Stimulated activated CD4-positive, alpha-beta T cell treated with anti-CD3 and anti-CD28 coated beads, Interleukin-4, amount 100 ng/mL, for 24 hours (primary cell): ENCODE measurements around the gene HSPD1.

Experiments used
- DNase-seq: peaks from one replicate; pipeline ENCODE4 v3.0.0-alpha.2; 2020

HSPD1 gene

DNA sequence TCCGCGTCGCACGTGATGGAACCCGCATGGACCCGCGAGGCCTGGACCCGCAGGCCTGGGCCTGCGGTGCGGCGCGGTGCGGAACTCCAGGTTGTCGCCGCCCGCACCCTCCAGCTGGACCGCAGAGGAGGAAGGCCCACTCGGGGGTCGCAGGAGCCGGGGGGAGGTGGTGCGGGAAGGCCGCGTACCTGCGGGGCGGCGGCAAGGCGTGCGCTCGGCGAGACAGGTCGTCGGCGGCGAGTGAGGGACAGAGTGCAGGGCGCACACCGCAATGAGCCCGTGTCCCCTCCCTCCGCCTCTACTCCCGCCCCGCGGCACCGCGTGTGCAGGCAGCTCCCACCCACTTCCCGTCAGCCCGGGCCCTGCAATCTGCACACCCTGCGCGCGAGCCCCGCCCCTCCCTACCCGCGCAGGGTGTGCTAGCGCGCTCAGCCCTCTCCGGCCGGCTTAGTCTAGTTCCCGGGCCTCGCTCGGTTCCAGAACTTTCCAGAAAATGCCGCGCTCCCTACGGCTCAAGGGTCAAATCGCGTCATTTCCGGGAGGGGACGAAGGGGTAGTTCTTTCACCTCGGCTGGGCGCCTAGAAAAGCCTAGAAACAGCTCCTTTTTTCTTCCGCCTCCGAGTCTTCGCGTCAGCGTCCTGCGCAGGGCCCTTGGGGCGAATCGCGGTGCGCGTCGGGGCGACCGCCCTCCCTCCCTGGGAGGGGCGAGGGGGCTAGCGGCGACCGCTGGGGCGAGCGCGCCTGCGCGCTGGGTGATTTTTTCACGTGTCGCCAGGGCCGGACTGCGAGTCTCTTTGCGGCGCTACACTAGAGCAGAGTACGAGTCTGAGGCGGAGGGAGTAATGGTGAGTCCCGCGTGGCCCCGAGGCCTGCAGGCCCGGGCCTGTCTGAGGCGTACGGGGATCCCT, at the start of gene HSPD1, which contains the start of gene HSPE1:
HSPD1 (minus strand) TSS at position 247 of the 909 bp plus-strand sequence. CDS start 992 bp downstream, outside the sequence.
HSPE1 (plus strand) TSS at position 786 of the 909 bp plus-strand sequence; CDS start at position 844, 58 bp downstream.
- peak; percentile 99 for DNase-seq

DNA sequence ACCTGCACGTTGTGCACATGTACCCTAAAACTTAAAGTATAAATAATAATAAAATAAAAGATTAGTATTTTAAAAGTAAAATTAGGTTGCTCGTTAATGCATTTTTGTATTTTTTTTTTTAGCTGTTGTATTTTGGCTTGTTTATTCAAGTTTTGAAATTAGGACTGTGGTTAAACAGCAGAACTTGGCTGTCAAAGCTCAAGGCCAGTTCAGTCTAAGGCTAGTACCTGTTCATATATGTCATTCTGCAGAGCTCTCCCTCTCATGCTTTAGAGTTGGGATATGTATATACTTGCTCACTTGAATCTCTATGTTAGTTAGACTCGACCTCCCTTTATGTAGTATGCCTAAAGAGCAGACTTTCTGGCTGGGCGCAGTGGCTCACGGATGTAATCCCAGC, 48.9 kb upstream of the HSPD1 start:
- no peak for DNase-seq

DNA sequence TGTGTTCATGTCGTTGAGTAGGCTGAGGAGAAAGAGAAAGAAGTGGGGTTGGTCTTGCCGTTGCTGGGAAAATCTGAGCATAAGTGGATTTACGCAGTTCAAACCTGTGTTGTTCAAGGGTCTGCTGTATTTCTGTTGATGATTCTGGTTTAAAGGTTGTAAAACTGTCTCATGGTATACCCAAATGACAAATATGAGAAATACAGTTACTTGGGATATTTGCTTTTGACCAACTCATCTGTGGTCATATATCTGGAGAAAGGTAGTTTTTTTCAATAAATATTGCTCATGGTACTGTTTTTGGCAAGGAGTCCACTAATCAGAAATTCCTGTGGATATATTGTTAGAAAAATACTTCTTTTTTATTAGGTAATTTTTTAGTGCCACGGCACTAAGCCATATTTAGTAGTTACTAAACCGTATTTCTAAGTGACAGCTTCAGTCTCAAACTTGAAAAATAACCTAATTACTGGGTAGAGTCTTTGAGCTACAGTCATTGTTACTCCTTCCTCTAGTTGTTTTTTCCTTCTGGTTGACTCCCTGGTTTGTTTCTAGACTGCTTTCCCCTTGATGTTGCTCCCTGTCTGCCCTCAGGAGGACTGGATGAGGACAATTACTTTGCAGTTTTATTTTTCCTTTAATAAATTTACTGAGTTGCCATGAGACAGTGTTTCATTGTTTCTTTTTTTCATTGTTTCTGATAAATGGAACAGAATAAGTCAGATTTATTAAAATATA, 47.7 kb upstream of the HSPD1 start:
- no peak for DNase-seq

DNA sequence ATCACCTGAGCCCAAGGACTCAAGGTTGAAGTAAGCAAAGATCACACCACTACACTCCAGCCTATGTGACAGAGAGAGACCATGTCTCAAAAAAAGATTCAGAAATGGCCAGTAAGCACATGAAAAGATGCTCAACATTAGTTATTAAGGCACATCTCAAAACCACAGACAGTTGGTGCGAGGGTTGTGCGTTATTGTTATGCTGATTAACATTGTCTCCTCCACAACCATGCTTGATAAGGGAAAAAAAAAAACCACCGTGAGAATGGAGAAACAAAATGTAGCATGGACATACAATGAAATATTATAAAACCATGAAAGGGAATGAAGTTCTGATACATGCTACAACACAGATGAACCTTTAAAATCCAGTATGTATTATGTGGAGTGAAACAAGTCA, 43.6 kb upstream of the HSPD1 start:
- no peak for DNase-seq

DNA sequence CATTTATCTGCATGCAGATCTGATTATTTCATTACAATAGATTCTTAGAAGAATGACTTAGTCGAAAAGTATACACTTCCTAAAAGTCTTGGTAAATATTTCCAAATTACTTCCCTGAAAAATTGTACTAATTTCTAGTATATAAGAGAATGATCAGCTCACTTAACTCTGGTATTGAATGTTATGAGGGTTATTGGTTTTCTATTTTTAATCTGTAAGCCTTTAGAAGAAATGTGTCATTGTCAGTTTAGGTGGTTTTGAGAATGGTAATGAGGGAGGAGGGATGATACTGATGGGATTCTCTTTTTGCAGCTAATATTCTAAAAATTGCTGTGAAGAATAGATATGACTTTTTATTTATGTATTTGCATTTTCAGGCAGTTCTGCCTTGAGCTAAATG, 40.1 kb upstream of the HSPD1 start:
- no peak for DNase-seq

DNA sequence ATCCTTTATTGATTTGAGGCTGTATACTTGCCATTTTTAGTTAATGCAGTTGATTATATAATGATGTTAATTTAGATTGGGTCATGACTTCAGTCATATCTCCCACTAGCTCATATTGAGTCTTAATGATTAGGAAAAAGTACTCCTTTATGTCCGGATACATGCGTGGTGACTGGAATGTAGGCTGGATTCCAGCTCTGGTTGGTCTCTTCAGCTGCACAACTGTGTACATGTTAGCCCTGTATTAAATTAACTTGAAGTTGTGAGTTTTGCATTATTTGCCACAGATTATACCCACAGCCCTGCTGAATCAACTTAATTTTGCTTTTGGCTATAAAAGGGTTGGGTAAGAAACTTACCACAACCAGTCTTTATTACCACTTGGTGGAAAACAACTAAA, 38.8 kb upstream of the HSPD1 start:
- DNase-seq = no peak

DNA sequence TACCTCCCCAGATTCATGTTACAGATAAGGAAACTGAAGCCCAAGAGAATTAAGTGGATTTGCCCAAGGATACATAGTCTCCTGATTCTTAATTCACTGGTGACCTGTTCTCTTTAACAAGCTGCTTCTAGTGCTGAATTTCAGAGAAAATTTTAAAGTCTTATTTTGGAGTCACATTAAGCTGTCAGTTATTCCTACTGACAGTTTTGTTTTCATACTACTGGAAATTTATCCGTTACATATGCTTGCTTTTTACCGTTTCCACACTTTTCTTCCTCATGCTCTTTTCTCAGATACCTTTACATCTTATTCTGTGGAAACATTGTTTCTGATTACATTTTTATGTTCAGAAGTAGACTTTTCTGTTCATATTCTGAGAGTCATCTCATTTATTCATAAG, 17.5 kb upstream of the HSPD1 start:
- no peak for DNase-seq

DNA sequence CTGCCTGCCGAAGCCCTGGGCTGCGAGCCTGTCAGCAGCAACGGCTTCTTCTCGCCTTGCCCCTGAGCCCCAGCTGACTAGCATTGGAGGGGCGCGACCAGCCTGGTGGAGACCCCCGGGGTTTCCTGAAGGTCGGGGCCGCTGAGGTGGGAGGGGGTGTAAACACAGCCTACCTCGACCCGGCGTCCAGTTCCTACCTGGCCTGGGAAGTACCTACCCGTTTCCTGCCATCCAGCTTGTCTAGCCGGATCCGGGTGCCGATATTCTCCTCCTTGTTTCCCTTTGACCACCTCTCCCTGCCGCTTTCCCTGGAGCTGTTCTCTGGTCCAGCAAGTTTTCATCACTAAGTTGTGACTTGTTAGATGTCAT, 16.7 kb upstream of the HSPD1 start:
- DNase-seq = peak; percentile 31

DNA sequence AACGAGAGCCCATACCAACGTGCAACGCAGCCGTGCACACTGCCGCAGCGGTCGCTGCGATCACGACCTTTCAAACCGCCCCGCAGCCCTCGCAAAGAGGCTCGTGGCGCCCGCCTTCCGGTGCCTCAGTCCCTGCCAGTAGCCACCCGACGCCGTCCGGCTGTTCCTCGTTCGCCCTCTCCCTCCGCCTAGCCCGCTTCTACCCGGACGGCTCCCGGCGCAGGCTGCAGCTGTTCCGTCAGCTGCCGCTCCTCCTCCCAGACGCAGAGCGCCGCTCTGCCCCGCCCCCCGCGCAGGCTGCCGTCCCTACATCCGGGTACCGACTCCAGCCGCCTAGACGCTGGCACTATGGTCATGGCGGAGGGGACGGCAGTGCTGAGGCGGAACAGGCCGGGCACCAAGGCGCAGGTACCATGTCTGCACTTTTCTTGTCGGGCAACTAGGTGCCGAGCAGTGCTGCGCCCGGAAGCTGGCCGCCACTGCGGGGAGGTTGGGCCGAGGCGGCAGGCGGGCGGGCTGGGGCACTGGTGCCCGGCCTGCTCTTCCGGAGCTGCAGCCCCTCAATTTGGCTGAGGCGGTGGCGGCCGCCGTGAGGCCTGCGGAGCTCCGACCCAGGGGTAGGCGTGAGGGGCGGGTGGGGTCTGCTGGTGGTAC, 16.2 kb upstream of the HSPD1 start, which contains the start of gene MOB4:
MOB4 (plus strand) TSS at position 328 of the 654 bp plus-strand sequence; CDS start at position 349, 21 bp downstream.
- peak; percentile 94 for DNase-seq

DNA sequence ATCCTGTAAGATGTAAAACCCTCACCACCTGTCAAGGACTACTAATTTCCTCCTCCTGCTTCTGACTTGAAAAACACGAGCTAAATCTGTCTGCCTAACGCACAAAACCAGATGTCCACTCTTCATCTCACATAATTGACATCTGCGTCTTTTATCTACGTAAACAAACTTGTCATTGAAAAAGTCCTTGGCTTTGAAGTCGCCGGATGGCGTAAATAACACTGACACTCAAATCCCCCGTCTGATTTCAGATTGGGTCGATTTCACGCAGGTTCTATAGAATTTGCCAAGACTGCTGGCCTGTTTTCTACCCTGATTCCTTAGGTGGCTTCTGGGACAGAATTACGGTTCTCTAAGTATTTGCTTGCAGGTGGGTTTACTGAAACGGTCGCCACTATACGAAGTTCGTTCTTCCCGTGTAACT, 15.7 kb upstream of the HSPD1 start:
- DNase-seq = no peak

DNA sequence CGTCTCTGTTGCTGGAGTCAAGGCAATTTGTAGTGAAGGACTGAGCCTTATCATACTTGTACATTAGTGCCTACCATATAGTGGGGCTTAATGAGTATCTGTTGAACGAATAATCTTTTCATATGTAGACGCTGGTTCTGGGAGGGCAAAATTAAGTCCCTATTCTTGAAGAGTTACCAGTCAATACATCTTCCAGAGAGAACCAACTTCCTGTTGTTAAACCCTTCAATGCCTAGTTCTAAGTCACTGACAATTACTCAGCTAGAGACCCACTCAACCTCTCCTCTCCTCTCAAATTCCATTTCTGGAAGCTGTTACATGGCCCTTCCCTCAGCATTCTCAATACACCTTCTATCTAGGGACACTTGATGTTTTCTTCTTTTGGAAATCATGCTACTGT, 15.1 kb upstream of the HSPD1 start:
- no peak for DNase-seq

DNA sequence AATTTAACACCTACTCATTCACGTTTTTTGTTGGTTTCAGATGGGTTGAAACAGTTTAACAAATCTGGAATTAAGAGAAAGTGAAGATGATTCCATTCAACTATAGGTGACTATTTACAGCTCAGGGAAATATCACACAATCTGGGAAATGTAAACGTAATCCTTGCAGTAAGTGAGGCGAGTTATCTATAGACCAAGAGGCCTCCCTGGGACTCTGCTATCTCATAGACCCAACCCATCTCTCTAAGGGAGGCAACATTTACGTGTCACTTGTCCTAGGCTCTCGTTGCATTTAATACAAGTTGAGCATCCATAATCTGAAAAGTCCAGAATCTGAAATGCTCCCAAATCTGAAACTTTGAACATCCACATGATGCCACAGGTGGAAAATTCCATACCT, 14.3 kb upstream of the HSPD1 start:
- no peak for DNase-seq

DNA sequence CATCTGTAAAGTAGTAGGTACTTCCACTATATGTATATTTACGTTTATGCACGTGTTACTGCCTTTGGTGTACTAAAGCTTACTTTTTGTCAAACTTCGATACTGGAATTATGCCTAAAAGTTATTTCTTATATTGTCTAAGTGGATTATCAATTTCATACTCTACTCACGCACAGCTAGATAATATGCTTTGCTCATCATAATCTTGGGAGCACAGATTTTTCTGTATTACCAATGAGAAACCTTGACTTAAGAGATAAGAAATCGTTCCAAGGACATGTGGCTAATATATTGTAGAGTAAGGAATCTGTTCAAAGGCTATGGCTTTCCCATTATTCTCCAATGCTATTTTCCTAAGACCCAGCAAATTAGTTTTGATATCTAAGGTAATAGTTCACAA, 7.0 kb upstream of the HSPD1 start:
- no peak for DNase-seq

DNA sequence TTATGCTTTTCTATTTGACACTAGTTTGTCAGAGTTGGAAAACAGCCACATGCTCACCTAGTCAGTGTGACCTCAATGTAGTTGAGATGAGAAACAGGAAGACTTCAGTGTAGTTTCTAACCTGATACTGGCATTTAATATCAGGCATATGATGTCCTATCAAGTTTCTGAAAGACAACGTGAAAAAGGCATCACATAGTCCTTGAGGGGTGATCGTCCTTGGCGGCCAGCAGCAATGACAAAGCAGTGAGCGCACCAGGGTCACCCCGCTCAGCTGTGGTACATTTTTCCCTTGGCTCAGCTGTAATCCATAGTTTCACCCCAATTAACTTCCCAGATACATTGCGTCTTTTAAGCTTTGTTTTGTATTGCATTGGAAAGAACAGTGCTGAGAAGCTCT, 4.9 kb upstream of the HSPD1 start:
- no peak for DNase-seq

DNA sequence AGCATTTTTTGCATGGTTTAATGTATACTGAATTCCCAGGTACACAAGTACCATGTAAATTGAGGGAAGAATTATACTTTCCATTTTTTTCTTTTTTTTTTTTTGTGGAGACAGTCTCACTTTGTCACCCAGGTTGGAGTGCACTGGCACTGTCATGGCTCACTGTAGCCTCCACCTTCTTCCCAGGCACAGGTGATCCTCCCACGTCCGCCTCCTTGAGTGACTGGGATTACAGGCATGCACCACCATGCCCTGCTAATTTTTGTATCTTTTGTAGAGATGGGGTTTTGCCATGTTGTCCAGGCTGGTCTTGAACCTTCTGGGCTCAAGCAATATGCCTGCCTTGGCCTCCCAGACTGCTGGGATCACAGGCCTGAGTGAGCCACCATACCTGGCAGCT, 4.4 kb upstream of the HSPD1 start:
- no peak for DNase-seq

DNA sequence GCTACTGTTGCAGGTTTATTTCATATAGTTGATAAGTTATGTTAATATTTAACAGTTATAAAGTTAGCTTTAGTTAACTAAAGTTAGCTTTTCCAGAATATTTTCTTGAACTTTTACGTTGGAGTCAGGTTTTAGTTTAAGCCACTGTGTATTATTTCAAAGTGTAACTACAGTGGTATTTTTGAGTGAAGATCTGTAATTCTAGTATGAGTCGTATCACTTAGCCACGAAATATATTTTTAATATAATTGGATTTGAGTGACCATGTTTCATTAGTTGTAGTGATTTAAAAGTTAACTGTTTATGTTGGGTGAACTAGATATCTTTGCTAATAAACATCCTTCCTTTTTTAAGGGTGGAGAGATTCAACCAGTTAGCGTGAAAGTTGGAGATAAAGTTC, 3.0 kb upstream of the HSPD1 start:
- no peak for DNase-seq

DNA sequence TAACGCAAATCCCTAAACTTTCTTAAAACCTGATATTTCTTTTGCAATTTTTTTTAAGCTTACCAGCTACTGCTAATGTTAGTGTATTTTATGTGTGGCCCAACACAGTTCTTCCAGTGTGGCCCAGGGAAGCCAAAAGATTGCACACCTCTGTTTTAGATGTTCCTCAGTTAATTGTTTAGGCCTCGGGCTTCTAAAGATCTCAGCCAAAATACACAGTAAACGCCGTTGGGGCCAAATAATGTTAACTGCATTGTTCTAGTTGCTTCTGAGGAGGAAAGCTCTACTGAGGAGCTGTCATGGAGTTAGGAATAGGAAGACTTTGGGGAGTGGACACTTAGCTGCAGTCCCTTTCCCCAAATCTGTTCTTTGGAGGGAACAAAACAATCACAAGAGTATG, 2.6 kb upstream of the HSPD1 start:
- DNase-seq = no peak

DNA sequence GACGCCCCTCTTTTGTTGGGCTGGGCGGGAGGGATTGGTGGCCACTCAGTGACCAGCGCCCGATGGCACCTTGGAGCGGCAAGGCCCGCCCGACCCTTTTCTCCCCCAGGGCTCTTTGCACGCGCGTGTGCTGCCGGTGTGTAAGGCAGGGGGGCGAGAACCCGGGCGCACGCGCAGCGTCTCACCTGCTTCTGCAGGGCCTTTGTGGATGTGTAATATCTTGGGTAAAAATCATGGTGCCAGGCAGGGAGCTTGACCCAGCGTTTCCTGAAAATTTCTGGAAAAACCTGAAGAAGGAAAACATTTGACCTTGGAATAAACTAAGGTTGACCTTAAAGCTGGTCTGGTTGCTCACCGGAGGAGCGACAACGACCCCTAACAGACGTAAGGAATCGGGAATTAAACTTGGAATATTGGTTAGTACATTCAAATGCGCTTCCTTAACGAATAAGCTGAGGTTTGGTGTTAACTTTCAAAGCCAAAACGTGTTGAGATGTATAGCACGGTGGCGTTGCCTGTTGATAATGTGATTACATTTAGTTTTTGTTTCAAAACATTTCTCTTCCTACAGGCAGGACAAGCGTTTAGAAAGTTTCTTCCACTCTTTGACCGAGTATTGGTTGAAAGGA, 977 bp upstream of the HSPD1 start:
- DNase-seq = no peak

DNA sequence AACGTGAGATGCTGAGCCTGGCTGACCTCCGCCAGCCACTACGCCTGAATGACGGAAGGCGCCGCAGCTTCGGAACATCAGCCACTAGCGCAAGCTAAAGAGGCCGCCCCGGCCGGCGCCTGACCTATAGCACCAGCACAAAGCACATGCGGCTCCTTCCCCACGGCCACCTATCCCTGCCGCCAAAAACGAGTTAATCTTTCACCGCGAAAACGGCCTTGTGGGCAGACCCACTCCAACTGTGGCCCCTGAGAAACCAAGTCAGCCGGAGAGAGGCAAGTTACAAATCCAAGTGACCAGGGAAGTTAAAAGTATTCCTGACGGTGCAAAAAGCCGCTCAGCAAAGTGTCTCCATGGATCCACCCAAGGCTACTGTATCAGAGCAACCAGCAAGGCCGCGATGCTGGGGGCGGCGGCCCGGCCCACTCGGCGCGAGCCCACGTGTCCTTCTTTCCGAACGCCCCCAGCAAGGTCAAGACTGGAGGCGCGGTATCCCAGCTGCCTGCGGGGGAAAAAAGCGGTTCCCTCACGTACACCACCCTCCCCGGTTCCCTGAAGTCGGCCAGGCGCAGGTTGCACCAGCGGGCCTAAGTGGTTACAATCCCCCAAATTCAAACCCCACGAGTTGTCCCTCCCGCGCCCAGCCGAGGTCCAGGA, 575 bp downstream of the HSPD1 start:
- peak; percentile 59 for DNase-seq

DNA sequence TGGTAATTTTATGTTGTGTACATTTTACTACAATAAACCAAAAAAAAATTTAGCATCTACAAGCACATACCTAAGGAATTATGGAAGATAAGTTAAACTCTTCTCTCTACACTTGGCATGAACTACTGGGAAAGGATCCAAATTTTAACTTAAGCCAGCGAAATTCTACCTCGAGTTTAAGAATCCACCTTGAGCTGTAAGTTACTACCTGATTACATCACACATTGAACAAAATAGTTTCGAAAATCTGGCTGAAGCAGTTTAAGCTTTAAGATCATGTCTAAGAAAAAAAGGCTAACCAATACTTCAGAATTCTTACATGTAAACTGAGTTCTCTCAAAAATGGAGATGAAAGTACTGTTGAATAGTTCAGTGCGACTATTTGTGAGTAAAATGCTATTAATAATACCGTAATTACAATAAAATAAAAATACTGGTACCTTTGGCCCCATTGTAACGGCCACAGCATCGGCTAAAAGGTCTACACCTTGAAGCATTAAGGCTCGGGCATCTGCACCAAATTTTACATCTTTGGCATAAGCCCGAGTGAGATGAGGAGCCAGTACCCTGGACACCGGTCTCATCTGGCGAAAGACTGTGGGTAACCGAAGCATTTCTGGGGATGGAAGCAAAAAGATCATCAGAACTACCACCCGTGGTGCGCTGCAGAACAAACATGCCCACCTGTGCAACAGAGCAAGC, 1.3 kb downstream of the HSPD1 start:
- no peak for DNase-seq

DNA sequence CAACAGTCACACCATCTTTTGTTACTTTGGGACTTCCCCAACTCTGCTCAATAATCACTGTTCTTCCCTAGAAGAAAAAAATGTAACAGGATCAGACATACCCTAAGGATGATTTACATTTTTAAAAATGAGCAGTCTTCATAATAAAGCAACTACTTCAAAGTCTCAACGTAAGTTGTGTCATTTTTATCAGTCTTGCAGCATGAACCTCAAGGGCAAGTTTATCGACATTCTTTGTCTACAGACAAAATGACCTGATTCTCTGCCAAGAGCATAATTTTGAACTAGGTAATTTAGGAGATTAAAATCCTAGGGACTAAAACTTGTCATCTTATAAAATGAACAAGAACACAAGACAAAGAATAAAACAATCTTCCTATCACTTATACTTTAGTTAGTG, 2.3 kb downstream of the HSPD1 start:
- DNase-seq = no peak

DNA sequence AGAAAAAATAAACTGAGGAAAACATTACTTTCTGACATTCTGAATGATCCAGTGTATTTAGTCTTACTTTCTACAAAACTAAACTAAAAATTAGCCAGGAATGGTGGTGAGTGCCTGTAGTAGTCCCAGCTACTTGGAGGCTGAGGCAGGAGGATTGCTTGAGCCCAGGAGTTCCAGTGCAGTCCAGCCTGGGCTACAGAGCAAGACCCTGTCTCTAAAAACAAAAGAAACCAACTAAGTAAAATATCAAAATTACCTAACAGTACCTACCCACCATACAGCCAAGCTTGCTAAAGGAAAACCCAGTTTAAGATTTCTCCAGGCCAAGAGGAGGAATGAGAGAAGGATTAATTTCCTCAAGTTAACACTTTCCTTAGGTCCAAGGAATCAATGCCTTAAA, 2.9 kb downstream of the HSPD1 start:
- no peak for DNase-seq
